Esophagus (tissue), 2 donors: ENCODE data around the gene FAM149A. TPM values are rescaled to one million over a fixed set of nuclear protein-coding genes. Genes with fewer than 3 reads are reported as not detected.
A peak's percentile ranks its signal among the peaks of the same experiment; 100 is the strongest.

Experiments used
- H3K27ac ChIP-seq, 2 donors: one replicate each; pipeline ENCODE4 v1.5.1; 2013; ENCODE audit warnings: low read depth in 2 of 2, mild to moderate bottlenecking in 2 of 2, inconsistent platforms in 1 of 2, low read length in 1 of 2, moderate library complexity in 1 of 2
- H3K27me3 ChIP-seq, 2 donors: one replicate each; pipeline ENCODE4 v1.6.1; 2013; ENCODE audit warnings: low read length in 2 of 2, control low read depth in 1 of 2, mild to moderate bottlenecking in 1 of 2; ENCODE audit not compliant: insufficient read depth in 2 of 2, control insufficient read depth in 1 of 2
- H3K36me3 ChIP-seq, 2 donors: one replicate each; pipeline ENCODE4 v1.6.1; 2013; ENCODE audit warnings: low read length in 1 of 2; ENCODE audit not compliant: control insufficient read depth in 2 of 2, insufficient read depth in 2 of 2
- H3K4me1 ChIP-seq, 2 donors: one replicate each; pipeline ENCODE4 v1.6.1; 2013; ENCODE audit warnings: low read length in 1 of 2; ENCODE audit not compliant: control insufficient read depth in 2 of 2, insufficient read depth in 2 of 2
- H3K4me3 ChIP-seq, 2 donors: one replicate each; pipeline ENCODE4 v1.5.1; 2013; ENCODE audit warnings: low read length in 2 of 2, mild to moderate bottlenecking in 2 of 2, low read depth in 1 of 2, moderate library complexity in 1 of 2
- H3K9me3 ChIP-seq, 2 donors: one replicate each; pipeline ENCODE4 v1.6.1; 2013; ENCODE audit warnings: mild to moderate bottlenecking in 2 of 2, low read depth in 1 of 2, low read length in 1 of 2, moderate library complexity in 1 of 2; ENCODE audit not compliant: control insufficient read depth in 2 of 2, insufficient read depth in 1 of 2
- WGBS, 2 donors: extraction: QIAGEN DNeasy Blood & Tissue Kit; methylation state at CpG; one replicate each; pipeline ENCODE4 v1.1.7; 2013; 5-methylcytosine and 5-hydroxymethylcytosine counted together
- polyA plus RNA-seq, 2 donors: library from polyadenylated mRNA; stranded (reverse); fragments of 200-250 nt; gene quantifications; one replicate each; pipeline ENCODE4 v1.2.3, GENCODE V29; 2013
- donor health status: healthy with polysubstance abuse.
- donor health status: Bipolar disorder and iron deficiency.

FAM149A gene
- polyA plus RNA-seq, 2 donors: 3.2 to 6.7 TPM

DNA sequence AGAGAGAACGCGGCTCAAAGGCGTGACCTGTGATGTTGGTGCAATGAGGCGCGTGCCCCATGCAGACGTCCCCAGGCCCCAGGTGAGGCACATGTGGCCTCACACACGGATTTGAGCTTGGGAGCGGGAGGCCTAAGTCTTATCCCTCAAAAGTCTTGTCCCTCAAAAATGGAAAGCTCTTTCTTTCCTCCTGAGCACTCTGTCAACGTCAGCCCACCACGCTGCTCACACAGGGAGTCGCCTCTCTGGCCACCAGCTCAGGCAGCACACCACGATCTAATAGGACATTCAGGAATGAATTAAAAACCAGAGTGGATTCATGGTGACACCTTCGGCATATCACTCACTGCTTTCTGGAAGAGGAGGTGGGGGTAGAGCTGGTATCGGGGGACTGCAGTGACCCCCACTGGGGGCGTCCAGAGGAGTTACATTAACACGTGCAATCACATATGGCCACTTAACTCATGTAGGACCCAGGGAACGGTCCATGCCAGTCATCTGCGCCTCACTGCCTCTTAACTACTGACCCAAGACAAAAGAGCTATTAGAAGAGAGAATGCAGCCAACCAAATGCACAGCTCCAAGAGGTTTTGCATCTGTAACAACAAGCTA lies 64.9 kb downstream of the FAM149A start:
- H3K36me3 ChIP-seq: no peaks in the 10 kb centered on the region
- H3K27ac ChIP-seq: no peak overlapping the region
- no peaks in the 10 kb centered on the region for H3K9me3 ChIP-seq
- H3K27me3 ChIP-seq: no peaks in the 10 kb centered on the region
- H3K4me1 ChIP-seq: no peaks in the 10 kb centered on the region
- WGBS, 2 donors: 92 to 93% methylated on average over 18 of the region's 18 CpGs
- no peak overlapping the region for H3K4me3 ChIP-seq

- H3K36me3 ChIP-seq: no peaks in the 10 kb centered on the region
- H3K4me3 ChIP-seq: no peak overlapping the region
- H3K4me1 ChIP-seq: no peaks in the 10 kb centered on the region
- no peaks in the 10 kb centered on the region for H3K27me3 ChIP-seq
- H3K27ac ChIP-seq: no peak overlapping the region
- WGBS, 2 donors: 88 to 92% methylated on average over 16 of the region's 16 CpGs
- H3K9me3 ChIP-seq: no peaks in the 10 kb centered on the region
Measured at GRCh38 chr4:186169945-186170802, 65.7 kb downstream of the FAM149A start.

GRCh38 chr4:186170966-186171365 lies 66.5 kb downstream of the FAM149A start:
- H3K36me3 ChIP-seq: no peaks in the 10 kb centered on the region
- H3K27ac ChIP-seq: no peak overlapping the region
- no peak overlapping the region for H3K4me3 ChIP-seq
- H3K27me3 ChIP-seq: no peaks in the 10 kb centered on the region
- H3K4me1 ChIP-seq: no peaks in the 10 kb centered on the region
- no peaks in the 10 kb centered on the region for H3K9me3 ChIP-seq
- WGBS, 2 donors: 83 to 85% methylated on average over 13 of the region's 13 CpGs

DNA sequence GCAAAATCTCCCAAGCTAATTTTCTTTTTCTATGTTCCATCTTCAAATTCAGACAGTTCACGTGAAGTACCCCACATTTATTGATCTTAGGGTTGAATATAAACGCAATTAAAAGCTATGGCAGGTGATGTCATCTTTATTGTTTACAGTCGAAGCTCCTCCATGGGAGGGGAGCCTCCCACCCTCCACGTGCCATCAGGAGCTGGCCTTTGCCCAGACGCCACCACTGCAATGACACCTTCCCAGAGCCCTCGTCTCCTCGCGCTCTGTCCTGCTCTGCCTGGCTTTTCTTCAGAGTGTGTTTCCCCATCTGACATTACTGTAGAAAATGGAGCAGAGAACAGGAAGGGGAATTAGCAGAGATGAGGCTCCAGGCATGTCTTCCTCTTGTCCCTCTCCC lies 68.0 kb downstream of the FAM149A start:
- no peaks in the 10 kb centered on the region for H3K36me3 ChIP-seq
- H3K27ac ChIP-seq: no peak overlapping the region
- no peak overlapping the region for H3K4me3 ChIP-seq
- H3K4me1 ChIP-seq: no peaks in the 10 kb centered on the region
- H3K9me3 ChIP-seq: no peaks in the 10 kb centered on the region
- WGBS, 2 donors: 55 to 62% methylated on average over 5 to 8 of the region's 8 CpGs
- H3K27me3 ChIP-seq: no peaks in the 10 kb centered on the region

DNA sequence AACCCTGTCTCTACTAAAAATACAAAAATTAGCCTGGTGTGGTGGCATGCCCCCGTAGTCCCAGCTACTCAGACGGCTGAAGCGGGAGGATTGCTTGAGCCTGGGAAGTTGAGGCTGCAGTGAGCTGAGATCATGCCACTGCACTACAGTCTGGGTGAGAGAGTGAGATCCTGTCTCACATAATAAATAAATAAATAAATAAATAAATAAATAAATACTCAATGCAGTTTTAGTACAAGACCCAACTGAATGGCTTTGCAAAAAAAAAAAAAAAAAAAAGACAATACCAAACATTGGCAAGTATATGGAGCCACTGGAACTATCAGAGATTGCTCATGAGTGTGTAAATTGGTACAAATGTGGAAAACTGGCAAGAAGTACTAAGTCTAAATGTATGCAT lies 83.6 kb downstream of the FAM149A start:
- no peak overlapping the region for H3K27ac ChIP-seq
- no peaks in the 10 kb centered on the region for H3K27me3 ChIP-seq
- no peaks in the 10 kb centered on the region for H3K9me3 ChIP-seq
- no peaks in the 10 kb centered on the region for H3K4me1 ChIP-seq
- H3K36me3 ChIP-seq: no peaks in the 10 kb centered on the region
- 70 to 86% methylated on average over 3 of the region's 3 CpGs for WGBS, 2 donors
- no peak overlapping the region for H3K4me3 ChIP-seq

- H3K4me1 ChIP-seq: no peaks in the 10 kb centered on the region
- 61 to 75% methylated on average over 4 of the region's 4 CpGs for whole genome bisulfite sequencing, 2 donors
- H3K9me3 ChIP-seq: no peaks in the 10 kb centered on the region
- no peaks in the 10 kb centered on the region for H3K27me3 ChIP-seq
- no peak overlapping the region for H3K4me3 ChIP-seq
- no peaks in the 10 kb centered on the region for H3K36me3 ChIP-seq
- peak overlapping the region in 1 of 2 donors; percentile 11 for H3K27ac ChIP-seq
Measured at GRCh38 chr4:186189656-186190055, 85.2 kb downstream of the FAM149A start.

- peak overlapping the region; percentile 95 to 96 for H3K27ac ChIP-seq
- 0% methylated on average over 34 of the region's 34 CpGs for WGBS, 2 donors
- H3K27me3 ChIP-seq: no peaks in the 10 kb centered on the region
- H3K4me1 ChIP-seq: no peaks in the 10 kb centered on the region
- H3K36me3 ChIP-seq: no peaks in the 10 kb centered on the region
- H3K4me3 ChIP-seq: peak overlapping the region; percentile 75 to 94
- no peaks in the 10 kb centered on the region for H3K9me3 ChIP-seq
Measured at GRCh38 chr4:186190581-186191199, 86.2 kb downstream of the FAM149A start.

DNA sequence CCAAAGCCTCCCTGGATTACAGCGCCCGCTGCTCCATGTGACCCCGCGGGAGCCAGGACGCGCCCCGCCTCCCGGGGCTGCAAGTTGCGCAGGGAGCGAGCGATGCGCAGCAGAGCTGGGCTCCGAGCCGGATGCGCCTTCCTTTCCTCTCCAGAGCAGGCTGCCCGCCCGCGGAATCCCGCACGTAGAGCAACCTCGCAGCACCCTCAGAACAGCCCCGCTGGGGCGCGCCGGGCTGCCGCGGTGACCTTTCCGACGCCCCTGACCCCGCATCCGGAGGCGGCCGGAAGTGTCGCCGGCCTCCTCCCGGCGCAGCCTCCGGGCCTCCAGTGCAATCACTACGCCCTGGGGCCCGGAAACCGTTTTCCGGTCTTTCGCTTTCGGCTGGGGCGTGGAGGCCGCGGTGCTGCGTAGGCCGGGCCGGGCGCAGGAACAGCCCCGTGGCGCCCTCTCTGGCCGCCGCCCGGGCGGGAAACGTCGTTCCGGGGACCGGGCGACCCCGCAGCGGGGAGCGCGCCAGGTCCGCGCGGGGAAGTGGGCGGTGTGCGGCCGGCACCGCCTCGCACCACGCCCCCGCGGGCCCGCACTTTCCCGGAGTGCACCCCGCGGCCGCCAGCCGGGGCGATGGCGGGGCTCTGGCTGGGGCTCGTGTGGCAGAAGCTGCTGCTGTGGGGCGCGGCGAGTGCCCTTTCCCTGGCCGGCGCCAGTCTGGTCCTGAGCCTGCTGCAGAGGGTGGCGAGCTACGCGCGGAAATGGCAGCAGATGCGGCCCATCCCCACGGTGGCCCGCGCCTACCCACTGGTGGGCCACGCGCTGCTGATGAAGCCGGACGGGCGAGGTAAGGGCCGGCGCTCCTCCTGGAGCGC lies 86.9 kb downstream of the FAM149A start, which contains the start of gene CYP4V2:
Gene CYP4V2 (plus strand): TSS at position 368 of the 866 bp plus-strand sequence. CDS start 257 bp downstream, at position 625.
- peaks cover 0 to 2% of the 10 kb centered on the region in 2 donors for H3K36me3 ChIP-seq
- H3K4me1 ChIP-seq: peaks cover 0 to 4% of the 10 kb centered on the region in 2 donors
- 0% methylated on average over 87 to 107 of the region's 107 CpGs for WGBS, 2 donors
- peak within 1 kb of the TSS; percentile 95 to 96 for H3K27ac ChIP-seq
- no peaks in the 10 kb centered on the region for H3K27me3 ChIP-seq
- peak within 1 kb of the TSS; percentile 75 to 94 for H3K4me3 ChIP-seq
- H3K9me3 ChIP-seq: no peaks in the 10 kb centered on the region

GRCh38 chr4:186192066-186192612 lies 87.6 kb downstream of the FAM149A start:
- Histone ChIP-seq H3K9me3 (no peaks in the 10 kb centered on the region), H3K4me3 (peak overlapping the region; percentile 75 to 94), H3K27me3 (no peaks in the 10 kb centered on the region), H3K4me1 (peaks cover 0 to 4% of the 10 kb centered on the region in 2 donors), H3K36me3 (peaks cover 0 to 2% of the 10 kb centered on the region in 2 donors), H3K27ac (peak overlapping the region; percentile 95 to 96)
- WGBS, 2 donors: 1 to 2% methylated on average over 22 of the region's 22 CpGs
